Progenitor cell of endocrine pancreas (in vitro differentiated cells): ENCODE measurements around the gene GLI1. TPM values are rescaled to one million over a fixed set of nuclear protein-coding genes. Genes with fewer than 3 reads are reported as not detected.
A peak's percentile ranks its signal among the peaks of the same experiment; 100 is the strongest.

Experiments used
- DNase-seq: peaks from one replicate; pipeline ENCODE4 v3.0.0; 2021; ENCODE audit warnings: low spot score; ENCODE audit not compliant: unreplicated experiment
- H3K27ac Mint-ChIP-seq: 2 replicates; pipeline ENCODE4 v1.8.0; 2021; ENCODE audit warnings: mild to moderate bottlenecking, moderate library complexity, mixed read lengths
- H3K27me3 Mint-ChIP-seq: 2 replicates; pipeline ENCODE4 v1.8.0; 2021; ENCODE audit warnings: mixed read lengths
- H3K36me3 Mint-ChIP-seq: 2 replicates; pipeline ENCODE4 v1.8.0; 2022; ENCODE audit warnings: mixed read lengths; ENCODE audit not compliant: insufficient read depth
- H3K4me1 Mint-ChIP-seq: 2 replicates; pipeline ENCODE4 v1.8.0; 2021; ENCODE audit warnings: low read depth, mixed read lengths
- H3K4me3 Mint-ChIP-seq: 2 replicates; pipeline ENCODE4 v1.8.0; 2021; ENCODE audit warnings: low read depth, mild to moderate bottlenecking, moderate library complexity, mixed read lengths
- H3K9me3 Mint-ChIP-seq: 2 replicates; pipeline ENCODE4 v1.8.0; 2021; ENCODE audit warnings: low read depth, mixed read lengths
- total RNA-seq: library from RNA; stranded (reverse); gene quantifications from 2 replicates; pipeline ENCODE4 v1.2.1, GENCODE V29; 2021
- TF ChIP-seq, protein P1 (sequence below): fragments of 200-600 bp; sonication (generic); IDR thresholded peaks from one replicate; pipeline ENCODE4 v1.5.0; 2021; ENCODE audit warnings: antibody characterized with exemption, mild to moderate bottlenecking; ENCODE audit not compliant: unreplicated experiment

Gene GLI1
- total RNA-seq, 1 donor from 2014 or later: 0.91 TPM

- H3K36me3 Mint-ChIP-seq: no peaks in the 10 kb centered on the region
- H3K27ac Mint-ChIP-seq: no peak overlapping the region
- DNase-seq: no peak
- no peaks in the 10 kb centered on the region for H3K9me3 Mint-ChIP-seq
- peak overlapping the region; percentile 55 for H3K4me3 Mint-ChIP-seq
- H3K4me1 Mint-ChIP-seq: peaks cover 6% of the 10 kb centered on the region
- TF ChIP-seq, protein P1, sequence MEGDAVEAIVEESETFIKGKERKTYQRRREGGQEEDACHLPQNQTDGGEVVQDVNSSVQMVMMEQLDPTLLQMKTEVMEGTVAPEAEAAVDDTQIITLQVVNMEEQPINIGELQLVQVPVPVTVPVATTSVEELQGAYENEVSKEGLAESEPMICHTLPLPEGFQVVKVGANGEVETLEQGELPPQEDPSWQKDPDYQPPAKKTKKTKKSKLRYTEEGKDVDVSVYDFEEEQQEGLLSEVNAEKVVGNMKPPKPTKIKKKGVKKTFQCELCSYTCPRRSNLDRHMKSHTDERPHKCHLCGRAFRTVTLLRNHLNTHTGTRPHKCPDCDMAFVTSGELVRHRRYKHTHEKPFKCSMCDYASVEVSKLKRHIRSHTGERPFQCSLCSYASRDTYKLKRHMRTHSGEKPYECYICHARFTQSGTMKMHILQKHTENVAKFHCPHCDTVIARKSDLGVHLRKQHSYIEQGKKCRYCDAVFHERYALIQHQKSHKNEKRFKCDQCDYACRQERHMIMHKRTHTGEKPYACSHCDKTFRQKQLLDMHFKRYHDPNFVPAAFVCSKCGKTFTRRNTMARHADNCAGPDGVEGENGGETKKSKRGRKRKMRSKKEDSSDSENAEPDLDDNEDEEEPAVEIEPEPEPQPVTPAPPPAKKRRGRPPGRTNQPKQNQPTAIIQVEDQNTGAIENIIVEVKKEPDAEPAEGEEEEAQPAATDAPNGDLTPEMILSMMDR: no peak
- peaks cover 91% of the 10 kb centered on the region for H3K27me3 Mint-ChIP-seq
These were observed 15.9 kb downstream of the GLI1 start for GRCh38 chr12:57475271-57476161.

DNA sequence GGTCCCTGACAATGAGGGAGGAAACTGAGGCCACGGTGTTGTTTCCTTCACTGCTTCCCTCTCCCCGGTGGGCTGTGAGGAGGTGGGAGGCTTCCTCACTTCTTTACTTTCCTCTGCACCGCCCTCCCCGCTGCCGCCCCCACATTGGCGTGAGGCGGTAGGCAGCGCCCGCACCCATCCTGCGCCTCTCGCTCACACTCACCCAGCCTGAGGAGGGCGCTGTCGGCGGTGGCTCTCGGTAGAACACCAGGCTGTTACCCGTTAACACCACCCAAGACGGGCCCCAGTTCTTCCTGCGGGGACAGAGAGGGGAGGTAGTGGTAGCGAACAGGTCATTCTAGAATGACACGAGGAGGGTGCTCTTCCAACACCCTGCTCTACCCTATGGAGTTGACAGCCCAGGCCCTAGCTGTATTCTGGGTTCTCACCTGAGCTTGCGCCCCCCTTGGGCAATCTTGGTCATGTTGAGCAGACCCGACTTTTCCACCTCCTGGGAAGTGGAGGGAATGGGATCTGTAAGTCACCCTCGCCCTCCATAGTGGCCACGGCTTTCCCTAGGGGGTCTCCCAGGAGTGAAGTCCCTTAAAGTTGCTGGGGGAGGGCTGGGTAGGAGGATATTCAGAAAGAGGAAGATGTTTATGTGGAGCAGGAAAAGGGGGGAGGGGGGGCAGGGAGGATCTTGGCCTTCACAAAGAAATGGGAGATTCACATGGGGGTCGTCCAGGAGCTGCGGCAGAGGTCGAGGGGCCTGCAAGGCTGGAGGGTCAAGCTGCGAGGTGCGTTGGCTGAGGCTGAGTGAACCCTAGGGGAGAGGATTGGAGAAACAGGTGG lies 16.8 kb downstream of the GLI1 start:
- Mint-ChIP-seq H3K9me3 (no peaks in the 10 kb centered on the region), H3K4me3 (peak overlapping the region; percentile 56), H3K4me1 (peaks cover 6% of the 10 kb centered on the region), H3K36me3 (no peaks in the 10 kb centered on the region), H3K27me3 (peaks cover 95% of the 10 kb centered on the region), H3K27ac (no peak overlapping the region)
- TF ChIP-seq, protein P1: peak; percentile 31
- no peak for DNase-seq

DNA sequence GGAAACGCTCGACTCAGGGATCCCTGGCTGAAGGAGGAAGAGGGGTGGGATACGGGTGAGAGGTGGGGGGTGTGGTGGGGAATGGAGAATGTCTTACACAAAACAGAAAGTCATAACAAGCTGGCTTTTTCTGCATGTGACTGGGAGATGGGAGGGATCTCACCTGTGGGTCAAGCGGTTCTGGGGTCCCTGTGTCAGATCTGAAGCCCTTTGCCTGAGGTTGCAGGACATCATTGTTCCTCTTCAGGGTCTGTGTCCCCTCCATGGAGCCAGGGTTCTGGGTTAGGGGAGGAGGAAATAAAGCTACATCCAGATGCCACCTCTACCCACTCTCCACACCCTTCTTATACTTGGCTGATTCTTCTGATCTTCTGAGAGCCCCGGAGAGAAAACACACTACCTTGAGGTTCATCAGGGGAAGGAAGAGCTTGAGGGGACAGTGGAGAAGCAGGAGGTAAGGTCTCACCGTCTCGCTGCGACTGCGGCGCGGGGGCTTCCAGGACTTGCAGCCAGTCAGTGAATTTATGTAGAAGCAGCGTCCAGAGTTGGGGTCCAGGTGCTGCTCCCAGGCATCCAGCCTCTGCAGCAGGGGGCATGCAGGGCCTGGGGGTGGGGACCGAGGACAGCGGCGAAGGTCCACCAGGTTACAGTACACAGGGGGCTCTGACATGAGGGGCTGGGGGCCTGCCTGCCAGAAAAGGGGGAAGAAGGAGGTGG lies 17.6 kb downstream of the GLI1 start:
- Mint-ChIP-seq H3K27ac (no peak overlapping the region), H3K4me3 (no peak overlapping the region), H3K9me3 (no peaks in the 10 kb centered on the region), H3K4me1 (peaks cover 6% of the 10 kb centered on the region), H3K27me3 (peaks cover 94% of the 10 kb centered on the region), H3K36me3 (no peaks in the 10 kb centered on the region)
- TF ChIP-seq, protein P1: no peak
- DNase-seq: no peak

- Mint-ChIP-seq H3K27ac (no peak overlapping the region), H3K36me3 (no peaks in the 10 kb centered on the region), H3K4me3 (no peak overlapping the region), H3K27me3 (peaks cover 86% of the 10 kb centered on the region), H3K4me1 (peaks cover 6% of the 10 kb centered on the region), H3K9me3 (no peaks in the 10 kb centered on the region)
- DNase-seq: no peak
- TF ChIP-seq, protein P1: no peak
These were observed 18.4 kb downstream of the GLI1 start for GRCh38 chr12:57477710-57478681.
